Activated T-helper 2 cell treated with anti-CD3 and anti-CD28 coated beads, Interferon-gamma antibody, Interleukin-2, Interleukin-4, amounts not matched to agents 10 μg/mL and 5 μg/mL and 100 μg/mL, durations not matched to agents 14 hours and 24 hours and 36 hours (primary cell): ENCODE data around the gene PPP1R15B. TPM values are rescaled to one million over a fixed set of nuclear protein-coding genes. Genes with fewer than 3 reads are reported as not detected.
A peak's percentile ranks its signal among the peaks of the same experiment; 100 is the strongest.

Experiments used
- DNase-seq: peaks from one replicate; pipeline ENCODE4 v3.0.0; 2021; ENCODE audit warnings: low spot score
- H3K27ac Mint-ChIP-seq: one replicate; pipeline ENCODE4 v1.8.0; 2021; ENCODE audit warnings: mixed read lengths
- H3K27me3 Mint-ChIP-seq: one replicate; pipeline ENCODE4 v1.8.0; 2021; ENCODE audit warnings: low read depth, mixed read lengths
- H3K36me3 Mint-ChIP-seq: one replicate; pipeline ENCODE4 v1.8.0; 2021; ENCODE audit warnings: low read depth, mixed read lengths
- H3K4me1 Mint-ChIP-seq: one replicate; pipeline ENCODE4 v1.8.0; 2021; ENCODE audit warnings: low read depth, mixed read lengths
- H3K4me3 Mint-ChIP-seq: one replicate; pipeline ENCODE4 v1.8.0; 2021; ENCODE audit warnings: low read depth, mild to moderate bottlenecking, moderate library complexity, mixed read lengths
- H3K9me3 Mint-ChIP-seq: one replicate; pipeline ENCODE4 v1.8.0; 2021; ENCODE audit warnings: mixed read lengths
- intact Hi-C: fragments of 100-400 bp; cut with micrococcal nuclease; formaldehyde crosslinking; loops from one replicate; pipeline ENCODE4 v1.15.1; 2023
- total RNA-seq: library from RNA; stranded (reverse); gene quantifications from 2 replicates; pipeline ENCODE4 v1.2.3, GENCODE V29; 2022

Gene PPP1R15B
- total RNA-seq: 63.4 and 64.3 TPM in 2 replicates

GRCh38 chr1:204411451-204412204 is at the start of gene PPP1R15B:
Gene PPP1R15B (minus strand): TSS chr1:204411817. CDS start chr1:204411411, 406 bp downstream.
- Mint-ChIP-seq H3K27me3 (no peaks in the 10 kb centered on the region), H3K36me3 (peaks cover 53% of the 10 kb centered on the region), H3K4me1 (peaks cover 14% of the 10 kb centered on the region), H3K4me3 (peak within 1 kb of the TSS; percentile 98), H3K9me3 (no peaks in the 10 kb centered on the region), H3K27ac (peak within 1 kb of the TSS; percentile 98)
- DNase-seq: peak; percentile 98
- intact Hi-C loops: loop anchor here (1.0 to 10.0 kb wide), 4 partner anchors 49 to 793 kb away; partner anchors contain the start of gene SNRPE

- Mint-ChIP-seq H3K4me1 (peaks cover 46% of the 10 kb centered on the region), H3K27ac (no peak overlapping the region), H3K36me3 (peaks cover 31% of the 10 kb centered on the region), H3K4me3 (no peak overlapping the region), H3K9me3 (no peaks in the 10 kb centered on the region), H3K27me3 (no peaks in the 10 kb centered on the region)
- intact Hi-C loops: no loop called here
- DNase-seq: no peak
Observed at GRCh38 chr1:204460346-204460745, 48.7 kb upstream of the PPP1R15B start.

- DNase-seq: no peak
- peaks cover 34% of the 10 kb centered on the region for H3K36me3 Mint-ChIP-seq
- no peak overlapping the region for H3K4me3 Mint-ChIP-seq
- H3K27ac Mint-ChIP-seq: no peak overlapping the region
- H3K4me1 Mint-ChIP-seq: peaks cover 40% of the 10 kb centered on the region
- H3K9me3 Mint-ChIP-seq: no peaks in the 10 kb centered on the region
- no peaks in the 10 kb centered on the region for H3K27me3 Mint-ChIP-seq
- intact Hi-C loops: no loop called here
Observed at GRCh38 chr1:204459706-204460105, 48.1 kb upstream of the PPP1R15B start.

- no peak for DNase-seq
- no peak overlapping the region for H3K4me3 Mint-ChIP-seq
- no peak overlapping the region for H3K27ac Mint-ChIP-seq
- H3K9me3 Mint-ChIP-seq: no peaks in the 10 kb centered on the region
- intact Hi-C loops: no loop called here
- peaks cover 30% of the 10 kb centered on the region for H3K4me1 Mint-ChIP-seq
- H3K27me3 Mint-ChIP-seq: no peaks in the 10 kb centered on the region
- peaks cover 32% of the 10 kb centered on the region for H3K36me3 Mint-ChIP-seq
Observed at GRCh38 chr1:204457666-204458065, 46.0 kb upstream of the PPP1R15B start.

GRCh38 chr1:204456826-204457442 is 45.3 kb upstream of the PPP1R15B start:
- no peak overlapping the region for H3K27ac Mint-ChIP-seq
- H3K4me1 Mint-ChIP-seq: peaks cover 25% of the 10 kb centered on the region
- no peaks in the 10 kb centered on the region for H3K27me3 Mint-ChIP-seq
- H3K4me3 Mint-ChIP-seq: no peak overlapping the region
- no peak for DNase-seq
- intact Hi-C loops: no loop called here
- peaks cover 32% of the 10 kb centered on the region for H3K36me3 Mint-ChIP-seq
- no peaks in the 10 kb centered on the region for H3K9me3 Mint-ChIP-seq

- Mint-ChIP-seq H3K4me1 (peaks cover 17% of the 10 kb centered on the region), H3K9me3 (no peaks in the 10 kb centered on the region), H3K36me3 (peaks cover 28% of the 10 kb centered on the region), H3K27ac (no peak overlapping the region), H3K27me3 (no peaks in the 10 kb centered on the region), H3K4me3 (no peak overlapping the region)
- intact Hi-C loops: no loop called here
- DNase-seq: no peak
Observed at GRCh38 chr1:204455831-204456145, 44.2 kb upstream of the PPP1R15B start.

- Mint-ChIP-seq H3K27me3 (no peaks in the 10 kb centered on the region), H3K27ac (no peak overlapping the region), H3K4me1 (peaks cover 15% of the 10 kb centered on the region), H3K36me3 (peaks cover 23% of the 10 kb centered on the region), H3K4me3 (no peak overlapping the region), H3K9me3 (no peaks in the 10 kb centered on the region)
- DNase-seq: no peak
- intact Hi-C loops: no loop called here
Observed at GRCh38 chr1:204455063-204455830, 43.6 kb upstream of the PPP1R15B start.

- Mint-ChIP-seq H3K9me3 (no peaks in the 10 kb centered on the region), H3K4me1 (peaks cover 15% of the 10 kb centered on the region), H3K27me3 (no peaks in the 10 kb centered on the region), H3K27ac (no peak overlapping the region), H3K36me3 (peaks cover 15% of the 10 kb centered on the region), H3K4me3 (no peak overlapping the region)
- DNase-seq: no peak
- intact Hi-C loops: no loop called here
Observed at GRCh38 chr1:204454476-204454875, 42.9 kb upstream of the PPP1R15B start.

GRCh38 chr1:204453141-204453772 is 41.6 kb upstream of the PPP1R15B start:
- Mint-ChIP-seq H3K9me3 (no peaks in the 10 kb centered on the region), H3K27ac (peak overlapping the region; percentile 89), H3K4me3 (peak overlapping the region; percentile 52), H3K36me3 (peaks cover 10% of the 10 kb centered on the region), H3K4me1 (peaks cover 15% of the 10 kb centered on the region), H3K27me3 (no peaks in the 10 kb centered on the region)
- intact Hi-C loops: no loop called here
- DNase-seq: peak; percentile 42

- intact Hi-C loops: no loop called here
- Mint-ChIP-seq H3K4me1 (peaks cover 17% of the 10 kb centered on the region), H3K36me3 (peaks cover 13% of the 10 kb centered on the region), H3K4me3 (no peak overlapping the region), H3K9me3 (no peaks in the 10 kb centered on the region), H3K27ac (peak overlapping the region; percentile 44), H3K27me3 (no peaks in the 10 kb centered on the region)
- DNase-seq: no peak
Observed at GRCh38 chr1:204451352-204452124, 39.9 kb upstream of the PPP1R15B start.

- Mint-ChIP-seq H3K4me3 (no peak overlapping the region), H3K27me3 (no peaks in the 10 kb centered on the region)
Observed at GRCh38 chr1:204450461-204451257, 39.0 kb upstream of the PPP1R15B start.

More at GRCh38 chr1:204450461-204451257, 39.0 kb upstream of the PPP1R15B start:
- intact Hi-C loops: no loop called here
- peaks cover 16% of the 10 kb centered on the region for H3K36me3 Mint-ChIP-seq
- no peaks in the 10 kb centered on the region for H3K9me3 Mint-ChIP-seq
- no peak for DNase-seq
- peaks cover 18% of the 10 kb centered on the region for H3K4me1 Mint-ChIP-seq
- H3K27ac Mint-ChIP-seq: peak overlapping the region; percentile 46
